SK-N-SH (cell line): ENCODE data around the gene FOXA3.

ENCODE experiments used
- CTCF ChIP-seq: fragments of 200-600 bp; sonication (generic); IDR thresholded peaks from 2 replicates; pipeline ENCODE4 v1.6.1; 2017; ENCODE audit warnings: antibody characterized with exemption, mild to moderate bottlenecking, moderate library complexity
- POLR2AphosphoS5 ChIP-seq: IDR thresholded peaks from 2 replicates; pipeline ENCODE4 v1.6.1; 2012; ENCODE audit warnings: low read depth, low read length
- REST ChIP-seq: IDR thresholded peaks from 2 replicates; pipeline ENCODE4 v1.6.1; 2012; ENCODE audit warnings: mild to moderate bottlenecking, low read depth, low read length, moderate library complexity
- ZBTB33 ChIP-seq: IDR thresholded peaks from 2 replicates; pipeline ENCODE4 v1.4.0; 2012; ENCODE audit warnings: low read depth, borderline replicate concordance

GRCh38 chr19:45897261-45897812, 33.2 kb downstream of the FOXA3 start:
- TF ChIP-seq REST = no peak
- TF ChIP-seq CTCF = no peak
- TF ChIP-seq ZBTB33 = no peak
- TF ChIP-seq POLR2AphosphoS5 = no peak
